Fibroblast of gingiva (primary cell): Measurements from ENCODE around the gene DHRSX.

Source experiments
- DNase-seq: peaks from one replicate; pipeline ENCODE4 v3.0.0-alpha.2; 2011; ENCODE audit warnings: low read depth

DHRSX gene

DNA sequence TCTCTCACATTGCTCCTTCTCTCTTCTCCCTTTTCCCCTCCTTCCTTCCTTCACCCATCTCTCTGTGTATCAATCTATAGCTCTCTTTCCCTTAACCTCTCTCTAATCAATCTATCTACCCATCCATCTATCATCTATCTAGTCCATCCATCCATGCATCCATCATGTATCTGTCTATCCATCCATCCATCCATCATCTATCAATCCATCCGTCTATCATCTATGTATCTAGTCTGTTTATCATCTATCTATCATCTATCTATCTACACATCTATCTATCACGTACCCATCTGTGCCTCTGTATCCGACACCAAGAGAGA, 307.5 kb downstream of the DHRSX start:
- no peak for DNase-seq

DNA sequence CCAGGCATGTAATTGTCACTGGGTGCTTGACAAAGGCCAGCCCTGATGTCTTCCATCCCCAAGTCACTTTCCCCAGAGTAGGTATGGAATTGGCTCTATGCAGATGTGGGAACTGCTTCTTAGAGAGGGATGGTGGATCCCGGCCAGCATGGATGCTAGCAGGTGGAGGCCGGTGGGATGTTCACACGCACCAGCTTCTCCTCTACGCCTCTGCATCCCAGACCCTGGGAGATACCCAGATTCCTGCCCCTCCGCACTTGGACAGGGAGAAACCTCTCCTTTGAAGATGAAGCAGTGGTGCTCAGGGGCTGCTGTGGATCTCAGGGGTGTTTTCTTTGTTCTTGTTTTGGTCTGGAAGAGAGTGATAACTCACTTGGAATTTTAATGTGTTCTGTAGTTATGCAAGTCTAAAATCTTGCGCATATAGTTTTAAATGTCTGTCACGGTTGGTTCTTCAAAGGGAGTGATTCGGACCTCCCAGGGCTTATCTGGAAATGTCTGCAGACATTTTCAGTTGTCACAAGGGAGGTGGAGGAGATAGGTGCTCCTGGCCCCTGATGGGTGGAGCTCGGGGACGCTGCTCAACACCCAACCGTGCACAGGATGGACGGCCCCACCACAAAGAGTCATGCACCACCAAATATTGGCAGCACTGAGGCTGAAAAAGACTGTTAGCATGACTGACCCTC, 308.0 kb downstream of the DHRSX start:
- no peak for DNase-seq

DNA sequence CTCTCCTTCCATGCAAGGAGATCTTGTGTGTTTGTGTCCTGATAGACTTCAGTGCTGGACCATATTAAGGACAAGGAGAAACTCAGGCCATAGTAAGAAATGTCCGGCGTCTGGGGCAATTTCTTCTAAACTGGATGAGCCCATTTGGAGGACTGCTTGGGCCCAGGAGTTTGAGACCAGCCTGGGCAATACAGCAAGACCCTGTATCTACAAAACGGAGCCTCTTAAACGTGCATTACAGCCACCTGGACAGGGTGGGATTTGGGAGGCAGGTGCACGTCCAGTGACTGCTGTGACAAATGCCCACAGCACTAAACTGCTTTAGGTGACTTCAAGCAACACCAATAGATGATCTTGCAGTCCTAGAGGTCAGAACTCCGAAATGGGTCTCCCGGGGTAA, 311.9 kb downstream of the DHRSX start:
- no peak for DNase-seq

DNA sequence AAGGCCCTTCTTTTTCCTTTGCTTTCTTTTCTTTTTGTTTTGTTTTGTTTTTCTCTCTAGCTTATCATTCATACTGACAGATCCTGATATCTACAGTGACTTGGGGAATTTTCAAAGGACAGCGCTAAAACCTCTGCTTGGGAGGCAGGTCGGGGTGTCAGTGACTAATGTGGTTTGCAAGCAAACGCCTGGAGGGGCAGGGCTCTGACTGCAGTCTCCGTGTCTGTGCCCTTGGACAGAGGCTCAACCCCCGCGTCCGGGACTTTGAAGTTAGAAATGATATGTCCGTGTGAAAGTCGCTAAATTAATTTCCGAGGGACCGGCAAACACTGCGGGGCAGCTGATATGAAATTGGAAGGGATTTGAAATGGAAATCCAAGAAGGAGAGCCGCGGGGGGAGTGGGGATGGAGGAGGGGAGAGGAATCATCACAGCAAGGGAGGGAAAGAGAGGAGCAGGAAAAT, 312.4 kb downstream of the DHRSX start:
- no peak for DNase-seq

DNA sequence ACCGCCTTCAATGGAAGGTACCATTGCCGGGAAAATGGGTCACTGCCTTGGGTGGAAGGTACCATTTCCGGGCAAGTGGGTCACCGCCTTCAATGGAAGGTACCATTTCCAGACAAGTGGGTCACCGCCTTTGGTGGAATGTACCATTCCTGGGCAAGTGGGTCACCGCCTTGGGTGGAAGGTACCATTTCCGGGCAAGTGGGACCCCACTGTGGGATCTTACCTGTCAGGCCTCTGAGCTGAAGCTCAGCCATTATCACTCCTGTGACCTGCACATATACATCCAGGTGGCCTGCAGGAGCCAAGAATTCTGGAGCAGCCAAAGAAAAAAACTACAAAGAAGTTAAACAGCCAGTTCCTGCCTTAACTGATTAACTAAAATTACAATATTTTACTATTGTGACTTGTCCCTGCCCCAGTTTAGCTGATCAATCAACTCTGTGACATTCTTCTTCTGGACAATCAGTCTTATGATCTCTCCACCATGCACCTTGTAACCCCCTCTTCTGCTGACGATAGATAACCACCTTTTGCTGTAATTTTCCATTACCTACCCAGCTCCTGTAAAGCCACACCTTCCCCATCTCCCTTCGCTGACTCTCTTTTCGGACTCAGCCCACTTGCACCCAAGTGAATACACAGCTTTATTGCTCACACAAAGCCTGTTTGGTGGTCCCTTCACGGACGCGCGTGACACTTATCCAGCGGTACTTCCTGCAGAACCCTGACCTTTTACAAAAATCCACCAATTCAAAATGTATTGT, 313.2 kb downstream of the DHRSX start:
- no peak for DNase-seq

DNA sequence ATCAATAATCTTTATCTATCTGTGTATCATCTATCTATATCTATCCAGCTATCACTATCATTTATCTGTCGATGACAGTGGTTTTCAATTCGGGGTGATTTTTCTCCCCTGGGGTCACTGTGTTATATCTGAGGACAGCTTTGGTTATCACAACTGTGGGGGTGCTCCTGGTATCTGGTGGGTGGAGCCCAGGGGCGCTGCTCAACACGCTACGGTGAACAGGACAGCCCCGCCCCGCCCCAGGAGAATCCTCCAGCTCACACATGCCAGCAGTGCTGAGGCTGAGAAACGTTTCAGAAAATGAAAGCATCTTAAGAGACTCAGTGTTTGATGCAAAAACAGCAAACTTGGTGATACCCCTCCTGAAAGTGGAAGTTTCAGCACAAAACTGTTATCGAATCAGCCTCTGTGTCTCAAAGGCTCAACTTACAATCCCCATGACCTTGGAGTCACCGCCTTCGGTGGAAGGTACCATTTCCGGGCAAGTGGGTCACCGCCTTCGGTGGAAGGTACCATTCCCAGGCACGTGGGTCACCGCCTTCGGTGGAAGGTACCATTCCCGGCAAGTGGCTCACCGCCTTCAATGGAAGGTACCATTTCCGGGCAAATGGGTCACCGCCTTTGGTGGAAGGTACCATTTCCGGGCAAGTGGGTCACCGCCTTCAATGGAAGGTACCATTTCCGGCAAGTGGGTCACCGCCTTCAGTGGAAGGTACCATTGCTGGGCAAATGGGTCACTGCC, 315.3 kb downstream of the DHRSX start:
- DNase-seq, result no peak

DNA sequence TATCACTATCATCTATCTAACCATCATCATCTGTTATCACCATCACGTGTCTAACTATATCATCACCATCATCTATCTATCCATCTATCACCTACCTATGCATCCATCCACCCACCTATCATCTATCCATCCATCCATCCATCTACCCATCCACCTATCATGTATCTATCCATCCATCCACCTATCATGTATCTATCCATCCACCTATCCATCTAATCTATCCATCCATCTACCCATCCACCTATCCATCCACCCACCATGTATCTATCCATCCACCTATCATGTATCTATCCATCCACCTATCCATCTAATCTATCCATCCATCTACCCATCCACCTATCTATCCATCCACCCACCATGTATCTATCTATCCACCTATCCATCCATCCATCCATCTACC, 316.7 kb downstream of the DHRSX start:
- no peak for DNase-seq

DNA sequence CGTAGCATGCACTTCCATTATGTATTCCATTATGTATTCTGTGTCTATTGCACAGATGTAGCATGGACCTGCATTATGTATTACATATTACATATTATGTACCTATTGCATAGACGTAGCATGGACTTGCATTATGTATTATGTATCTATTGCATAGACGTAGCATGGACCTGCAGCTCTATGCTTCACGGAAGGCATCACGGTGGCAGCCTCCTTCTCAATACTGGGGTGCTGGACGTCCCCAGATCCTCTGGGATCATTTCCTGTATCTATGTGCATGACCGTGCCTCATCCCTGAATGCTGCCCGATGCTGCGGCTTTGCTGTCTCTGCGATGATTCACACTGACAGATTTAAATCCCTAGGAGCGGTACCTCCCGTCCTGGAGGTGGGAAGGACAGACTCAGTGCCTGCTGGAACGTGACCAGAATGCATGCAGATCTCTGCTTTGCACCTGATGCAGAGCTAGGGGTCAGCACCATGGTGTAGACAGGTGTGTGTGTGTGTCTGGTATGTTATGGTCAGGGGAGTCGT, 317.5 kb downstream of the DHRSX start:
- no peak for DNase-seq

DNA sequence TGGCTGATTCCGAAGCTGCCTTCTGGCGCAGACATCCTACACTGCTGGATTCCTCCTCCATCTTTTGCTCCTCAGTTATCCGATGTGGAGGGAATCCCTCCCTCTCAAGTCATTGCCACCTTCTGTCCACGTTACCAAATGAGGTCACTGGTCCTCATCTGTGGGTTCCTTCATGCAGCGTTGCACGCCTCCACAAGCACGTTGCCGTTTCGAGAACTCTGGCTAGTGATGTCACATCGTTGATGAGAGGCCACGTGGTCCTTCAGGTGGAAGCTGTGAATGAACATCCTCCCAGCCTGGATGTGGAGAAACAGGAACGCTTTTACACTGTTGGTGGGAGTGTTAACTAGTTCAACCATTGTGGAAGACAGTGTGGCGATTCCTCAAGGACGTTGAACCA, 323.2 kb downstream of the DHRSX start:
- DNase-seq, result no peak

DNA sequence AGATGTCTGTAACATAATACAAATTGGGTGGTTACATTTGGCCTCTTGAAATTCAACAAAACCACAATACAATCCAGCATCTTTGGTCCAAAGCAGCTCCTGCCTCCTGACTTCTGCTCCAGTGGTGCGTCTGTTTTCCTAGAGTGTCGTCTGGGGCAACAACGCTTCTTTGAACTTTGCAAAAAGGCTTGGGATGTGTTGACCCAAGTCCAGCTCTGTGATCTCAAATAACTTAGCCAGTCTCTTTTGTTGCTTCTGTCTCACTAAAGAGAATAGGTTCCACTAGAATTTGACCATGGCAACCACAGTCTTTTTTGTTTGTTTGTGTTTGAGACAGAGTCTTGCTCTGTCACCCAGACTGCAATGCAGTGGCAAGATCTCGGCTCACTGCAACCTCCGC, 324.0 kb downstream of the DHRSX start:
- no peak for DNase-seq

DNA sequence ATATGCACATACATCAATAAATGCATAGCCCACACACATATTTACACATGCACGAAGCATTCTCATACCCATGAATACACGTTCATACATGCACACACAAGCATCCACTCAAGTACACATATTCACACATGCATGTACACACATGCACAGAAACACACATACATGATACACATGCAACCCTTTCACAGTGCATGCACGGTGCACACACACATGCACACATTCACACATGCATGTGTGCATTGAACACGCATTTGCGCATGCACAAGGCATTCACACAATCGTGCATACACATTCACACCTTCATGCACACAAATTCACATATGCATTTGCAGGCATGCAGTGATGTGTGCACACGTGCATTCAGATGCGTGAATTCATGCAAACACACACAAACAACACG, 324.5 kb downstream of the DHRSX start:
- no peak for DNase-seq

DNA sequence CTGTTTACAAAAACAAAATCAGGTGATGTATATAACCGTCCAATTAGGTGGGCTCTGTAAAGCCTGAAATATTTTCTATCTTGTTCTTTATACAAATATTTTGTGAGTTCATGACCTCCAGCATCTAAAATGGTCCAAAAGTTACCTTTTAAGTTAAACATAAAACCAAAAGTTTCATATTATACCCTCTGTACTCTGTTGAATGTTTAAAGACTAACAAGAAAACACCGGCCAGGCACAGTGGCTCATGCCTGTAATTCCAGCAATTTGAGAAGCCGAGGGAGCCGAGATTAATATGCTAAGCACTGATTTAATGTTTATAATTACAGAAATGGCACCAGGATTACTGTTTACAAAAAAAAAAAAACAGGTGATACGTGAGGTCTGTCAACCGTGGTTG, 328.4 kb downstream of the DHRSX start:
- DNase-seq, result no peak
